IMR-90 (cell line): ENCODE data around the gene CCDC97. TPM values are rescaled to one million over a fixed set of nuclear protein-coding genes. Genes with fewer than 3 reads are reported as not detected.

ENCODE experiments used
- ATAC-seq: fragments of 200-7000 bp; cut with Tn5 transposase; 2 replicates; pipeline ENCODE4 v1.9.1; 2020; ENCODE audit warnings: low read depth, mild to moderate bottlenecking, moderate library complexity
- BruUV-seq: library from RNA; stranded (reverse); fragments of 400-500 nt; replicated peaks from 2 replicates; lab custom pipeline; 2021; lab: Mats Ljungman, UMichigan
- CTCF ChIA-PET: fragments of 300-600 bp; formaldehyde crosslinking; extraction: SDS; loops from one replicate; lab custom pipeline; 2021; ENCODE audit warnings: antibody characterized with exemption; lab: Yijun Ruan, JAX
- POLR2A ChIA-PET: fragments of 300-600 bp; sonication (Branson Sonifier 250); formaldehyde crosslinking; loops from one replicate; lab custom pipeline; 2022; ENCODE audit warnings: antibody characterized with exemption; ENCODE audit not compliant: unreplicated experiment; lab: Charles Lee
- DNase-seq: peaks from one replicate; pipeline ENCODE4 v3.0.0; 2013
- H2AFZ ChIP-seq: replicated peaks from 2 replicates; pipeline ENCODE3; 2013; ENCODE audit warnings: low read length, mild to moderate bottlenecking; ENCODE audit not compliant: poor library complexity
- H2AK5ac ChIP-seq: 2 replicates; pipeline ENCODE4 v1.6.1; 2013; ENCODE audit warnings: low read depth, low read length, inconsistent platforms
- H2AK9ac ChIP-seq: replicated peaks from 2 replicates; pipeline ENCODE3; 2013; ENCODE audit warnings: mild to moderate bottlenecking, low read depth, low read length, moderate library complexity; ENCODE audit not compliant: poor library complexity
- H2BK120ac ChIP-seq: 2 replicates; pipeline ENCODE4 v1.6.1; 2013; ENCODE audit warnings: low read depth, low read length, inconsistent platforms
- H2BK15ac ChIP-seq: 3 replicates; pipeline ENCODE4 v1.6.1; 2013; ENCODE audit warnings: low read depth, low read length, inconsistent platforms
- H2BK20ac ChIP-seq: 2 replicates; pipeline ENCODE4 v1.6.1; 2013; ENCODE audit warnings: low read depth, mild to moderate bottlenecking, inconsistent platforms, low read length, moderate library complexity
- H2BK5ac ChIP-seq: 2 replicates; pipeline ENCODE4 v1.6.1; 2013; ENCODE audit warnings: mild to moderate bottlenecking, low read depth, low read length, inconsistent platforms; ENCODE audit not compliant: poor library complexity, severe bottlenecking
- H3K14ac ChIP-seq: replicated peaks from 2 replicates; pipeline ENCODE4 v1.6.1; 2013; ENCODE audit warnings: low read depth, low read length, inconsistent platforms
- H3K18ac ChIP-seq: 2 replicates; pipeline ENCODE4 v1.6.1; 2013; ENCODE audit warnings: low read depth, low read length, control low read depth
- H3K23ac ChIP-seq: 2 replicates; pipeline ENCODE4 v1.6.1; 2013; ENCODE audit warnings: low read depth, low read length, inconsistent platforms
- H3K27ac ChIP-seq: 2 replicates; pipeline ENCODE4 v1.5.1; 2013; ENCODE audit warnings: mild to moderate bottlenecking, control low read depth, low read length; ENCODE audit not compliant: insufficient read depth
- H3K27me3 ChIP-seq: 2 replicates; pipeline ENCODE4 v1.6.1; 2013; ENCODE audit warnings: low read length; ENCODE audit not compliant: control insufficient read depth, insufficient read depth
- H3K36me3 ChIP-seq: 2 replicates; pipeline ENCODE4 v1.6.1; 2013; ENCODE audit warnings: low read length, mixed read lengths; ENCODE audit not compliant: control insufficient read depth, insufficient read depth
- H3K4ac ChIP-seq: 2 replicates; pipeline ENCODE4 v1.6.1; 2013; ENCODE audit warnings: low read depth, low read length, inconsistent platforms
- H3K4me1 ChIP-seq: 2 replicates; pipeline ENCODE4 v1.6.1; 2013; ENCODE audit warnings: low read length, mixed read lengths; ENCODE audit not compliant: control insufficient read depth, insufficient read depth
- H3K4me2 ChIP-seq: 2 replicates; pipeline ENCODE4 v1.6.1; 2013; ENCODE audit warnings: low read depth, mild to moderate bottlenecking, control low read depth, low read length, moderate library complexity
- H3K4me3 ChIP-seq: 2 replicates; pipeline ENCODE4 v1.5.1; 2013; ENCODE audit warnings: low read depth, mild to moderate bottlenecking, control low read depth, low read length, moderate library complexity; ENCODE audit not compliant: insufficient read depth
- H3K56ac ChIP-seq: 2 replicates; pipeline ENCODE4 v1.6.1; 2013; ENCODE audit warnings: low read length, inconsistent platforms; ENCODE audit not compliant: insufficient read depth; ENCODE audit errors: extremely low read depth
- H3K79me1 ChIP-seq, 2 experiments: 2 replicates each; pipeline ENCODE4 v1.6.1; 2013; ENCODE audit warnings: low read length in 2 of 2, inconsistent platforms in 1 of 2, low read depth in 1 of 2
- H3K9ac ChIP-seq: 2 replicates; pipeline ENCODE4 v1.6.1; 2013; ENCODE audit warnings: low read depth, low read length, control low read depth
- H3K9me1 ChIP-seq: 2 replicates; pipeline ENCODE4 v1.6.1; 2013; ENCODE audit warnings: low read length, inconsistent platforms; ENCODE audit not compliant: insufficient read depth
- H3K9me3 ChIP-seq: 2 replicates; pipeline ENCODE4 v1.6.1; 2013; ENCODE audit warnings: low read length; ENCODE audit not compliant: control insufficient read depth, insufficient read depth
- H4K20me1 ChIP-seq: 2 replicates; pipeline ENCODE4 v1.6.1; 2013; ENCODE audit warnings: low read length, inconsistent platforms; ENCODE audit not compliant: insufficient read depth
- H4K5ac ChIP-seq: 2 replicates; pipeline ENCODE4 v1.6.1; 2013; ENCODE audit warnings: mild to moderate bottlenecking, low read depth, low read length, control low read depth
- H4K8ac ChIP-seq, 2 experiments: 2 replicates each; pipeline ENCODE4 v1.6.1; 2013; ENCODE audit warnings: low read depth in 2 of 2, low read length in 2 of 2, control low read depth in 1 of 2, inconsistent platforms in 1 of 2
- H4K91ac ChIP-seq: 2 replicates; pipeline ENCODE4 v1.6.1; 2013; ENCODE audit warnings: low read depth, low read length, inconsistent platforms; ENCODE audit not compliant: insufficient read depth
- CEBPB ChIP-seq: IDR thresholded peaks from 2 replicates; pipeline ENCODE4 v1.6.1; 2012; ENCODE audit warnings: low read depth, low read length, improper control_type of control experiment
- RAD21 ChIP-seq: IDR thresholded peaks from 2 replicates; pipeline ENCODE4 v1.6.1; 2012; ENCODE audit warnings: low read length, improper control_type of control experiment
- WGBS, 2 experiments: methylation state at CpG; one replicate each; pipeline versions ENCODE4 v1.1.5 to v1.1.7; 2013; ENCODE audit warnings: missing lambda C conversion rate in 2 of 2; ENCODE audit not compliant: insufficient read length in 1 of 2; ENCODE audit errors: extremely low coverage in 2 of 2; 5-methylcytosine and 5-hydroxymethylcytosine counted together
- dilution Hi-C: fragments of 300-500 bp; cut with HindIII; formaldehyde crosslinking; loops from one replicate; pipeline ENCODE4 v1.14.3; 2018; ENCODE audit warnings: low sequenced_read_pairs; ENCODE audit not compliant: unreplicated experiment
- in situ Hi-C: fragments of 300-500 bp; cut with MboI; formaldehyde crosslinking; loops from 3 replicates; pipeline ENCODE4 v1.14.3; 2019; ENCODE audit warnings: low sequenced_read_pairs, inconsistent platforms, mixed read lengths
- intact Hi-C: fragments of 100-400 bp; cut with micrococcal nuclease; formaldehyde crosslinking; loops from 2 replicates; pipeline ENCODE4 v1.10.0; 2022
- polyA plus RNA-seq, 3 experiments: library from polyadenylated mRNA; depleted of rRNA; stranded (reverse); fragments of >200 nt; gene quantifications; 2 replicates each; pipeline ENCODE4 v1.2.3, GENCODE V29; 2012; ENCODE audit warnings: low replicate concordance in 1 of 3
- total RNA-seq: library from RNA; depleted of rRNA; stranded (reverse); fragments of >200 nt; gene quantifications from 2 replicates; pipeline ENCODE4 v1.2.3, GENCODE V29; 2012

The CCDC97 gene
- total and polyA plus RNA-seq, 2 of the 4 experiments (the other 2 are of a cell fraction): 4.1 to 11.0 TPM

DNA sequence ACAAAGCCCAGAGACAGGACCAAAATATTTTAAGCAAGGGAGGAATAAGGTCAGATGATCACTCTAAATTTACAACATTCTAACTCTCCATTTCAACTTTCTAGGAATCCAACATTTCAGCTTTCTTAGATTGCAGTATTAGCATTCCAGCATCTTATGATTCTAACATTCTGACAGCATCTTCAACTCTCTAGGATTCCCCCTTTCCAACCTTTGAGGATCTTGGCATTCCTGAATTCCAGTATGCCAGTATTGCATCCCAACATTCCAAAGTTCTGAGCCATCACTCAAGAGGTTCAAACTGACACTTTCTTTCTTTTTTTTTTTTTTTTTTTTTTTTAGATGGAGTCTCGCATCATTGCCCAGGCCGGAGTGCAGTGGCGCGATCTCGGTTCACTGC, 30.0 kb downstream of the CCDC97 start:
- Histone ChIP-seq H2BK120ac (no peak overlapping the region), H3K14ac (no peak overlapping the region), H3K9me1 (no peaks in the 10 kb centered on the region; the same call in 1 of the 2 replicates), H3K9ac (no peak overlapping the region), H3K4ac (no peak overlapping the region), H4K8ac (no peak overlapping the region), H2BK15ac (no peak overlapping the region), H3K56ac (no peak overlapping the region), H2AK5ac (no peak overlapping the region), H4K91ac (no peak overlapping the region), H2BK5ac (no peak overlapping the region), H4K5ac (no peak overlapping the region), H3K4me2 (no peak overlapping the region), H3K79me1 (peaks cover 16 to 47% of the 10 kb centered on the region in 2 experiments), H3K4me1 (no peaks in the 10 kb centered on the region), H3K27ac (no peak overlapping the region), H3K9me3 (no peaks in the 10 kb centered on the region), H2AFZ (no peak overlapping the region), H2BK20ac (no peak overlapping the region), H4K20me1 (peaks cover 30% of the 10 kb centered on the region), H3K4me3 (no peak overlapping the region), H2AK9ac (no peak overlapping the region), H3K36me3 (peaks cover 54% of the 10 kb centered on the region), H3K27me3 (no peaks in the 10 kb centered on the region), H3K18ac (no peak overlapping the region), H3K23ac (no peak overlapping the region)
- dilution Hi-C loops: no loop called here
- no TSS peak for BruUV-seq
- TF ChIP-seq RAD21: no peak
- peak; percentile 36; the same call in 1 of the 2 replicates for TF ChIP-seq CEBPB
- DNase-seq: peak; percentile 61
- ChIA-PET POLR2A (no interaction called here), CTCF (no interaction called here)
- in situ Hi-C loops: no loop called here
- peak; percentile 62 for ATAC-seq
- intact Hi-C loops: no loop called here
- 96% methylated on average over 4 of the region's 5 CpGs; no CpG with 5 or more reads in 1 of the 2 experiments for WGBS, 2 experiments
